ENCODE measurements around the gene DNAJC1. TPM values are rescaled to one million over a fixed set of nuclear protein-coding genes. Genes with fewer than 3 reads are reported as not detected.

DNAJC1 gene, protein sequence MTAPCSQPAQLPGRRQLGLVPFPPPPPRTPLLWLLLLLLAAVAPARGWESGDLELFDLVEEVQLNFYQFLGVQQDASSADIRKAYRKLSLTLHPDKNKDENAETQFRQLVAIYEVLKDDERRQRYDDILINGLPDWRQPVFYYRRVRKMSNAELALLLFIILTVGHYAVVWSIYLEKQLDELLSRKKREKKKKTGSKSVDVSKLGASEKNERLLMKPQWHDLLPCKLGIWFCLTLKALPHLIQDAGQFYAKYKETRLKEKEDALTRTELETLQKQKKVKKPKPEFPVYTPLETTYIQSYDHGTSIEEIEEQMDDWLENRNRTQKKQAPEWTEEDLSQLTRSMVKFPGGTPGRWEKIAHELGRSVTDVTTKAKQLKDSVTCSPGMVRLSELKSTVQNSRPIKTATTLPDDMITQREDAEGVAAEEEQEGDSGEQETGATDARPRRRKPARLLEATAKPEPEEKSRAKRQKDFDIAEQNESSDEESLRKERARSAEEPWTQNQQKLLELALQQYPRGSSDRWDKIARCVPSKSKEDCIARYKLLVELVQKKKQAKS
- total RNA-seq, result 75.8 and 103 TPM in 2 replicates

DNA sequence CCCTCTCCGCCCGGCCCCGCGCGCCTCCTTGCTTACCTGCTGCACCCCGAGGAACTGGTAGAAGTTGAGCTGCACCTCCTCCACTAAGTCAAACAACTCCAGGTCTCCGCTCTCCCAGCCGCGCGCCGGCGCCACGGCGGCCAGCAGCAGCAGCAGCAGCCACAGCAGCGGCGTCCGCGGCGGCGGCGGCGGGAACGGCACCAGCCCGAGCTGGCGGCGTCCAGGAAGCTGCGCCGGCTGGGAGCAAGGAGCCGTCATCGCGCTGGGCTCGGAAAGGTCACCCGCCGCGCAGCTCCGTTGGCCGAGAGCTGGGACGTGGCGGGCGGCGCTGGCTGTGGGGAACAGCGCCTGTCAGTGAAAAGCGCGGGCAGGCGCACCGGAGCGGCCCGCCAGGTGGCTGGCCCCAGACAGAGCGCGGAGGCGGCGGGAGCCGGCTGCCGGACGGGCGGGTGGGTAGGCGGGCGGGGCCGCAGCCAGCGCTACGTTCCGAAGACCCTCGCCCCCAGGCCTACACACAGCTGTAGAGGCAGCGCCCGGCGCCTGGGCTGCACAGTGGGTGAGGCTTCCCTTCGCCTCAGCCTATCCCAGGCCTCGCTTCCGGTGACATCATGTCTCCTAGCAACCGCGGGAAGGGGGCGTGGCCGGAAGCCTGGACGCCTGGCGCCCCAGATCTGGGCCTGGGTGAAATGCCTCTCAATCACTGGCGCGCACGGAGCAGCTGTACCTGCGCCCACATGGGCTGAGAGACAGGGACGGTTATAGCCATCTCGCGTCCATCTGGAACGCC, at the start of gene DNAJC1:
TSS of gene DNAJC1 (minus strand) at position 554 of the 787 bp plus-strand sequence. CDS start at position 258, 296 bp downstream.
- Histone ChIP-seq H3K36me3 (ENCODE audit: control insufficient read depth, insufficient read depth, low read length) (no peaks in the 10 kb centered on the region), H3K27me3 (ENCODE audit: control insufficient read depth, insufficient read depth, low read length) (no peaks in the 10 kb centered on the region), H3K4me3 (ENCODE audit: low read depth, low read length) (peak within 1 kb of the TSS; percentile 93)
- DNase-seq (ENCODE audit: low read depth), result peak; percentile 73
- TF ChIP-seq, protein P1, sequence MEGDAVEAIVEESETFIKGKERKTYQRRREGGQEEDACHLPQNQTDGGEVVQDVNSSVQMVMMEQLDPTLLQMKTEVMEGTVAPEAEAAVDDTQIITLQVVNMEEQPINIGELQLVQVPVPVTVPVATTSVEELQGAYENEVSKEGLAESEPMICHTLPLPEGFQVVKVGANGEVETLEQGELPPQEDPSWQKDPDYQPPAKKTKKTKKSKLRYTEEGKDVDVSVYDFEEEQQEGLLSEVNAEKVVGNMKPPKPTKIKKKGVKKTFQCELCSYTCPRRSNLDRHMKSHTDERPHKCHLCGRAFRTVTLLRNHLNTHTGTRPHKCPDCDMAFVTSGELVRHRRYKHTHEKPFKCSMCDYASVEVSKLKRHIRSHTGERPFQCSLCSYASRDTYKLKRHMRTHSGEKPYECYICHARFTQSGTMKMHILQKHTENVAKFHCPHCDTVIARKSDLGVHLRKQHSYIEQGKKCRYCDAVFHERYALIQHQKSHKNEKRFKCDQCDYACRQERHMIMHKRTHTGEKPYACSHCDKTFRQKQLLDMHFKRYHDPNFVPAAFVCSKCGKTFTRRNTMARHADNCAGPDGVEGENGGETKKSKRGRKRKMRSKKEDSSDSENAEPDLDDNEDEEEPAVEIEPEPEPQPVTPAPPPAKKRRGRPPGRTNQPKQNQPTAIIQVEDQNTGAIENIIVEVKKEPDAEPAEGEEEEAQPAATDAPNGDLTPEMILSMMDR (IDR thresholded peaks at IDR 0.05; ENCODE audit: insufficient read depth, low read length, poor library complexity, severe bottlenecking), result no peak

DNA sequence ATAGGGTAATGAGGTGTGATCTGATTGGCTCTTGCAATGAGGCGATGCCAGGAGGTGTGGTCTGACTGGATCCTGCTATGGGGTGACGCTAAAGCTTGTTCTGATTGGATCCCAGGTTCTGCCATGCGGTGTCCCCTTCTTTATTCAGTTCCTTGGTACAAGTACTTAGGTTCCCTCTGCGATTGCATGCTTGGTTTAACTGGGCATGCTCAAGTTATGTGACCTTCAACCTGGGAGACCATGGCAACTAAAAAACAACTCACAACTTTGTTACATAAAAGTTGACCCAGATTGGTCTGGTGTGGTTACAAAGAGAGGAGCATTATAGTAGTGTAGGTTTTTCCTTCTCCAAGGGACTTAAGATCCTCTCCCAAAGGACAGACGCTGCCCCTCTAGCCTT, 49.5 kb upstream of the DNAJC1 start:
- TF ChIP-seq, protein P1 (IDR thresholded peaks at IDR 0.05; ENCODE audit: insufficient read depth, low read length, poor library complexity, severe bottlenecking), result no peak
- no peak for DNase-seq (ENCODE audit: low read depth)
- no peaks in the 10 kb centered on the region for H3K27me3 ChIP-seq (ENCODE audit: control insufficient read depth, insufficient read depth, low read length)
- H3K36me3 ChIP-seq (ENCODE audit: control insufficient read depth, insufficient read depth, low read length), result no peaks in the 10 kb centered on the region
- no peak overlapping the region for H3K4me3 ChIP-seq (ENCODE audit: low read depth, low read length)

DNA sequence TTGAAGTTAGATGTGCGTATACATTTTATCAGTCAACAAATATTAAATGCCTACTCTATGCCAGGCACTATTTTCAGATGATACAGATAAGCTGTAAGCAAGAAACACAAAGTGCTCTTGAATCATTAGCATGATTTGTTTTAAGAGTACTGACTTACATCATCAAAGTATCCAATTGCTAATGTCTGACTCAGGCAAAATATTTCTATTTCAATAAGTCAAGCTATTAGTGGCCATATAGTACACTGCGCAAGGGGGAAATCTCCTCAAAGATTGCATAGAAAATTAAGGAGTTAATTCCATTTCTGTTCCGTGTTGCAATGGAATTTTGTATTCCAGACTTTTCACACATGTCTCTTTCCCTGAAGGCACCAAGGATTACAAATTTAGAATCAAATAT, 46.1 kb upstream of the DNAJC1 start:
- TF ChIP-seq, protein P1 (IDR thresholded peaks at IDR 0.05; ENCODE audit: insufficient read depth, low read length, poor library complexity, severe bottlenecking), result no peak

DNA sequence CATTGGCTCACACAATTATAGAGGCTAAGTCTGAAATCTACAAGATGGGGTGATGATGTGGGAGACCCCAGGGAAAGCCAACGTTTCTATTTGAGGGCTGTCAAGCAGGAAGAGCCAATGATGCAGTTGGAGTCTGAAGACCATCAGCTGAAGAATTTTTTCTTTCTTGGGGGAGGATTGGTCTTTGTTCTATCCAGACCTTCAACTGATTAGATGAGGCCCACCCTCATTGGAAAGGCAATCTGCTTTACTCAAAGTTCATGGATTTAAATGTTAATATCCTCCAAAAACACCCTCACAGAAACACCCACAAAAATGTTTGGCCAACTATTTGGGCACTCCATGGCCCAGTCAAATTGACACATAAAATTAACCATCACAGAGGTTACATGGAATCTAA, 44.3 kb upstream of the DNAJC1 start:
- TF ChIP-seq, protein P1 (IDR thresholded peaks at IDR 0.05; ENCODE audit: insufficient read depth, low read length, poor library complexity, severe bottlenecking), result no peak
- DNase-seq (ENCODE audit: low read depth), result no peak
- H3K27me3 ChIP-seq (ENCODE audit: control insufficient read depth, insufficient read depth, low read length), result no peaks in the 10 kb centered on the region
- no peak overlapping the region for H3K4me3 ChIP-seq (ENCODE audit: low read depth, low read length)
- no peaks in the 10 kb centered on the region for H3K36me3 ChIP-seq (ENCODE audit: control insufficient read depth, insufficient read depth, low read length)

More for the DNA sequence above, 46.1 kb upstream of the DNAJC1 start:
- H3K36me3 ChIP-seq (ENCODE audit: control insufficient read depth, insufficient read depth, low read length), result no peaks in the 10 kb centered on the region
- H3K4me3 ChIP-seq (ENCODE audit: low read depth, low read length), result no peak overlapping the region
- no peaks in the 10 kb centered on the region for H3K27me3 ChIP-seq (ENCODE audit: control insufficient read depth, insufficient read depth, low read length)
- DNase-seq (ENCODE audit: low read depth), result no peak

DNA sequence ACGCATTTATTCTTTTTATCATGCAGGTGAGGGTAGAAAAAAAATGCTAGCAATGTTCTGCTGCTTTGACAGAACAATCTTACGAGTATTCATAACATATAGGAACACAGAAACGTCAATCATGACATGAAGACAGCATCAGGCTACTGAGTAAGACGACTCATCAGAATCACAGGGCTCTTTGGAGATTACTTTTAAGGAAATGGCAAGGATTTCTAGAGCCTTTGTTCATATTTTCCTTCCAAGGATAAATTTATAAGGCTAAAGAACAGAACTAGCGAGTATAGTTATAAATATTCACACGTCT, 39.8 kb upstream of the DNAJC1 start:
- no peak for DNase-seq (ENCODE audit: low read depth)
- TF ChIP-seq, protein P1 (IDR thresholded peaks at IDR 0.05; ENCODE audit: insufficient read depth, low read length, poor library complexity, severe bottlenecking), result no peak
- Histone ChIP-seq H3K27me3 (ENCODE audit: control insufficient read depth, insufficient read depth, low read length) (no peaks in the 10 kb centered on the region), H3K36me3 (ENCODE audit: control insufficient read depth, insufficient read depth, low read length) (no peaks in the 10 kb centered on the region), H3K4me3 (ENCODE audit: low read depth, low read length) (no peak overlapping the region)
